GM23248 (cell line): Measurements from ENCODE around the gene VPS37D.

Experiments used
- EZH2 ChIP-seq: fragments of 200-600 bp; sonication (generic); IDR thresholded peaks from 2 replicates; pipeline ENCODE4 v1.6.1; 2018; ENCODE audit warnings: antibody characterized with exemption, mild to moderate bottlenecking; ENCODE audit not compliant: insufficient read depth, poor library complexity, severe bottlenecking
- EZH2phosphoT487 ChIP-seq: fragments of 200-600 bp; sonication (generic); IDR thresholded peaks from 2 replicates; pipeline ENCODE4 v1.6.1; 2018; ENCODE audit warnings: antibody characterized with exemption, moderate library complexity, mild to moderate bottlenecking, low read depth; ENCODE audit not compliant: insufficient read depth

DNA sequence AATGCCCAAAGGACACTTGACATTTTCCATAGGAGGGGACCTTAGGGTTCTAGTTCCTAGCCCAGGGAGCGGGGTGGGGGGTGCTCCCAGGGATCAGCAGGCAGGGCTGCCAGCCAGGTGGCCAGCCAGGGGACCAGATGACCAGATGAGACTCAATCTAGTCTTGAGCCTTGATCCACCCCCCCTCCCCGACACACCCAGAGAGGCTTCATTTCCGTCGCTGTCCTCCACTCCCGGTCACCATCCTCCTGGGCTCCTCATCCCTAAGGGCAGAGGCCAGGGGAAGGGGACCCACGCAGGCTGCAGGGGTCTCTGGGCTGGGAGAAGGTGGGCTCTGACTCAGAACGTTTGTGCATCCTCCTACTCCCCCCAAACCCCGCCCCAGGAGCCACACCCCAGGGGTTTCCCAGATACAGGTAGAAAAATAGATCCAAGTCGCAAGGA lies 50.8 kb downstream of the VPS37D start:
- no peak for TF ChIP-seq EZH2
- TF ChIP-seq EZH2phosphoT487: no peak
